Frontal cortex (tissue), 4 donors: ENCODE measurements around the gene FANCD2. TPM values are rescaled to one million over a fixed set of nuclear protein-coding genes. Genes with fewer than 3 reads are reported as not detected.
"Not testable (repeated sequence)": the region's sequence is repeated elsewhere in the genome, so short reads cannot be mapped to it uniquely, and the experiment has no call there.

ENCODE experiments used
- DNase-seq, 2 donors: peaks; one replicate each; pipeline ENCODE4 v3.0.0; 2012; ENCODE audit warnings: low spot score in 2 of 2
- FAIRE-seq: peaks from 2 replicates; lab custom pipeline; 2012; peaks lifted over from hg19 to GRCh38; lab: Jason Lieb, UNC
- total RNA-seq: library from RNA; depleted of rRNA; stranded (reverse); fragments of >200 nt; gene quantifications from one replicate; pipeline ENCODE4 v1.2.3, GENCODE V29; 2014
- donor health status: control.
- donor health status: control.
- donor health status: control.

Gene FANCD2
- total RNA-seq, 1 donor from 2014 or later: 6.1 TPM

DNA sequence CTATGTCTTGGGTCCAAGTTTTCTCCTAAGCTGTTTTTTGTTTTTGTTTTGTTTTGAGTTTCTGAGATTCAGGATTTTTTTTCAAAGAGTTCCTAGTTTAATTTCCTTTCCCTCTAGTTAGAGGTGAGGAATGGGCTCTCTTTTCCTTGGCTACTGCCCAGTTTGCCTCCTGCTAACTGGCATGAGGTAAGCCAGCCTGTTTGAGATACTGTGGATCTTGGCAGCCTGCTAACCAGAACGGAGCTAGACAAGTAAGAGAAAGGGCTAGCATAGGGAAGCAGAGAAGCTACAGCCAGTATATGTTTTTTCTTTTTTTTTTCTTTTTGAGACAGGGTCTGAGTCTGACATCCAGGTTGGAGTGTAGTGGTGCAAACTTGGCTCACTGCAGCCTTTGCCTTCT is 64.5 kb downstream of the FANCD2 start:
- not testable (repeated sequence) for FAIRE-seq, DNase-seq

DNA sequence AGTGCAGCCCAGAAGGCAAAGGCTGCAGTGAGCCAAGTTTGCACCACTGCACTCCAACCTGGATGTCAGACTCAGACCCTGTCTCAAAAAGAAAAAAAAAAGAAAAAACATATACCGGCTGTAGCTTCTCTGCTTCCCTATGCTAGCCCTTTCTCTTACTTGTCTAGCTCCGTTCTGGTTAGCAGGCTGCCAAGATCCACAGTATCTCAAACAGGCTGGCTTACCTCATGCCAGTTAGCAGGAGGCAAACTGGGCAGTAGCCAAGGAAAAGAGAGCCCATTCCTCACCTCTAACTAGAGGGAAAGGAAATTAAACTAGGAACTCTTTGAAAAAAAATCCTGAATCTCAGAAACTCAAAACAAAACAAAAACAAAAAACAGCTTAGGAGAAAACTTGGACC is 65.2 kb downstream of the FANCD2 start:
- not testable (repeated sequence) for DNase-seq, FAIRE-seq

DNA sequence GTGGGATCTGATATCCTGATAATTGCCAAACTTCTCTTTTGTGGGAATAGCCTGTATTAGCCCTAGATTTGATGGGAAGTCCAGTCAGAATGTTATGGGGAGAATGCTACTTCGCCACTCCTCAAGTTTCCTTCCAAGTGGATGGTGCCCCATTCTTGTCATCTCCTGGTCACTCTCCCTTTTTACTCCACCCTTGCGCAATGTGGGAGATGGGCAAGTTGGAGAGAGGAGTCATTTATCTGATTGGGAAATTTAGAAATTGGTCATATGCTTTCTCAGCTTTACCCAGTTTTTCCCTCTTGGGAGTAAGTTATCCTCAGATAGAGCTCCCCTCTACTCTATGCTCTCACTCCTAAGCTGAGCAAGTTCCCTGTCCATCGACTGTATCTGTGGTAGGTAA is 67.4 kb downstream of the FANCD2 start:
- no peak for FAIRE-seq
- no peak for DNase-seq

DNA sequence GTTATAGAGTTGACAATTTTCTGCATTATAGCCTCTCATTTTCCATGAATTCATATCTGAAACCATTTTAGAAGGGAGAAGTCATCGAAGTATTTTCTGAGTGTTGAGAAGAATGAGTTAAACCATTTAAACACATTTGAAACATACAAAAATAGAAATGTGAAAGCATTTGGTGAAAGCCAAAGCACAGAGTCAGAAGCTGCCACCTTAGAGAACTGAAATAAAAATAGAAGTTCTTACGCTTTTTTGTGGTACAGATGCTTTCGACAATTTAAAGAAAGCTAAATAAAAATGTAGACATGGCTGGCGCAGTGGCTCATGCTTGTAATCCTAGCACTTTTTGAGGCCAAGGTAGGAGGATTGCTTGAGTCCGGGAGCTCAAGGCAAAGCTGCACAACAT is 72.8 kb downstream of the FANCD2 start:
- DNase-seq (no peak), FAIRE-seq (no peak)

DNA sequence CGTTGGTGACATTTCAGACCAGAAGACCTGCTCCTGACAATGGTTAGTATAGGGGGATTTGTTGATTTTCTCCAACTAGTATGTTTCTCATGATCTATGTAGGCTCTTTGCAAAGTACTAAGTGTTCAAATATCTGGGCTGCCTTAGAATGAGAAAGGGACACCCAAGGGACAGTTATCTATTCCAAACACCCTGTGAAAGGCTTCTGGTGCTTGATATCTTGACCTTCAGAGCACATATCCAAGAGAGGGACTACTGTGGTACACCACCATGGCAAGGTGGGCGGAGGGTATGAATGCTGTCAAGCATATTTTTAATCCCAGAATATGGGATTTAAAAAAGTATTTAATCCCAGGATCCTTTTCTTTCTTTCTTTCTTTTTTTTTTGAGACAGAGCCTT is 80.7 kb downstream of the FANCD2 start:
- DNase-seq (no peak), FAIRE-seq (no peak)

DNA sequence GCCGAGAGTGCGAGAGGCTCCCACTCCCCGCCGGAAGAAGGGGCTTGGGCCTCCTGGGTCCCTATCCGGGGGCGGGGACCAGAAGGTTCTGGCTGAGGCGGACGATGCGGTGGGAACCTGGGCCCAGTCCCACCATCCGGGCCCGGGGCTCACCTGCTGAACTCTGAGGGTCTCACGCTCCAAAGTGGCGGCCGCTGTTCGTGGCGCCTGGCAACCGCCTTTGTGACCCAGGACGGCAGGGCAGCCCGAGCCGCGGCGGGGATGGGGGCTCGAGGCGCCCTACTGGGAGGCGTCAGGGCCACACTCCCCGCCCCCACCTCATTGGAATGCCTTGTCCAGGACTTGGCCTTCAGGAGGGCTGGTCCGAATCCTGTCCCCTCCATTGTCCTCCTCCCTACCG is 81.9 kb downstream of the FANCD2 start, which contains the start of gene FANCD2OS:
FANCD2OS (minus strand) TSS at position 165 of the 400 bp plus-strand sequence. CDS start 3,481 bp downstream, outside the sequence.
- FAIRE-seq: no peak
- no peak for DNase-seq

DNA sequence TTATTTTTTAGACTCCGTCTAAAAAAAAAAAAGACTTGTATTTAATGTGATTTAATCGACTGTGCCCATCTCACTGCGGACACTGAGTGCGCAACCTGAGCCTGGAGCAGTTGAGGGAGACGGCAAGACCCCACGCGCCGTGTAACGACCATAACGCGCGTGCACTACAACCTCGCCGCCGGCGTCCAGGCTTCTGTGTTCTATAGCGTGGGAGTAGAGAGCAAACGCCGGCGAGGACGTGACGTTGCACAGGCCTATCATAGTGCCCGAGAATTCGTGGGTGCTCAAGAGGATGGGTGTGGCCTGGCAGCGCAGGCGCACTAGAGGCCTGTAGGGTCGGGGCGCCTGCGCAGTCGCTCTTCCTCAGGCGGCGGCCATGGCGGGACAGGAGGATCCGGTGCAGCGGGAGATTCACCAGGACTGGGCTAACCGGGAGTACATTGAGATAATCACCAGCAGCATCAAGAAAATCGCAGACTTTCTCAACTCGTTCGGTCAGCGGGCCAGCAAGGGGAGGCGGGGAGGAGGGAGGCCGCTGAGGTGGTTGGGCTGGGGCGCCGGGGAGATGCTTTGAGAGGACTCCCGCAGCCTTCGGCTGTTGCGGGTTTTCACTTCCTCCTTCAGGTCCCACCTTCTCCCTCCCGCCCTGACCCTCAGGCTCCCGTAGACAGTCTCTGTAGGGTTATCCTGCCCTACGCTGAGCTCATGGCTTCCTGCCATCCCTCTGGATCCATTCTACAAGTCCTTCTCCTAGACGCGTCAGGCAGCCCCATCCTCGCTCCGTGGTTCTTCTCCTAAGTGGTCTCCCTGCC is 89.3 kb downstream of the FANCD2 start, which contains the start of gene BRK1:
BRK1 (plus strand) TSS at position 350 of the 812 bp plus-strand sequence; CDS start at position 377, 27 bp downstream.
- FAIRE-seq (no peak), DNase-seq (peak; percentile 92 to 97)

DNA sequence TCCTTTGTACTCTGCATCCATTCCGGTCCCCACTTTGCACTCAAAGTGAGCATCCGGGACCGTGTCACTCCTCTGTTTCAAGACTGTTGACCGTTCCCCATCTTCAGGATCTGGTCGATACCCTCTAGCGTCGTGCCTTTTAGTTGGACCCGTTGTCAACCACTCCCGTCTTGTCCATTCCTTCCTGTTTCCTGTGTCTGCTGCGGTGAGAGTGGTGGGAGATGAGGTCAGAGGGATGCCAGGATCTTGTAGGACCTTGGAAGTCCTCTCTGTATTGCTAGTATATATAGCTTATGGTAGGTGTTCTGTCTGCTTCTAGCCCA is 89.9 kb downstream of the FANCD2 start:
- DNase-seq: no peak
- no peak for FAIRE-seq

DNA sequence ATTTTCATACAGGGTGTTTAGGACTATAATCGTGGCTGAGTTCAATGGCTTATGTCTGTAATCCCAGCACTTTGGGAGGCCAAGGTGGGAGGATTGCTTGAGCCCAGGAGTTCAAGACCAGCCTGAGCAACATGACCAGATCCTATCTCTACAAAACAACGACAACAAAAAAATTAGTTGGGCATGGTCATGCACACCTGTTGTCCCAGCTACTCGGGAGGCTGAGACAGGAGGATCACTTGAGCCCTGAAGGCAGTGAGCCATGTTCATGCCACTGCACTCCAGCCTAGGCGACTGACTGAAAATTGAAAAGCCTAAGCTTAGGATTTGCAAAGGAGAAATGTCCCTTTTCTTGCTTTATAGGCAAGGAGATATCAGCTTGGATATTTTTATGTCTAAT is 90.7 kb downstream of the FANCD2 start:
- FAIRE-seq: no peak
- no peak for DNase-seq

DNA sequence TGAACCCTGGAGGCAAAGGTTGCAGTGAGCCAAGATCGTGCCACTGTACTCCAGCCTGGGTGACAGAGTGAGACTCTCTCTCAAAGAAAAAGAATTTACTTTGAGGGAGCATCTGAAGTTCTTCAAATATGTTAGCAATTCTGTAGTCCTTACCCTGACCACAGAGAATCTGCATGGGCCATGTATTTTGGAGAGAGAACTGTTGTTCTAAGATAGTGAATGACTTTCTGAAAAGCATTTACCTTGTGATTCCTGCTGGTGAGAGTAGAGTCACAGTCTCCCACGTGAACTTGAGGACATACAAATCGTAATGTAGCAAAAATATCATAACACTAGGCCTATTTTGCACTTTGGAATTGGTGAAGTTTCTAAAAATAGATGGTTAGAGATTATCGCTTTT is 93.1 kb downstream of the FANCD2 start:
- no peak for FAIRE-seq
- DNase-seq: no peak

DNA sequence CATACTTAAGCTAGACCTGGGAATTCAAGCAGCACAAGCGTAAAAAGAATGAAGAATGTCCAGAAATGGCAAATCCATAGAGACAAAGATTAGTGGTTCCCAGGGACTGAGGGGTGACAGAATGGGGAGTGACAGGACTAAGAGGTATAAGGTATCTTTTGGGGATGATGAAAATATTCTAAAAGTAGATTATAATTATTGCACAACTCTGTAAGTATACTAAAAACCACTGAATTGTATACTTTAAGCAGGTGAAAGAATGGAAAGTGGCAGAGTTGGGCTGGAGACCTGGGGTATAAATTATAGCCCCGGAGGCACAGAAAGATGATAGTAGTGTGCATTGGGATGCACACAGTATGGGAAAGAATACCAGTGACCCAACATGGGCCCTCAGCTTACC is 94.8 kb downstream of the FANCD2 start:
- DNase-seq (no peak), FAIRE-seq (no peak)

DNA sequence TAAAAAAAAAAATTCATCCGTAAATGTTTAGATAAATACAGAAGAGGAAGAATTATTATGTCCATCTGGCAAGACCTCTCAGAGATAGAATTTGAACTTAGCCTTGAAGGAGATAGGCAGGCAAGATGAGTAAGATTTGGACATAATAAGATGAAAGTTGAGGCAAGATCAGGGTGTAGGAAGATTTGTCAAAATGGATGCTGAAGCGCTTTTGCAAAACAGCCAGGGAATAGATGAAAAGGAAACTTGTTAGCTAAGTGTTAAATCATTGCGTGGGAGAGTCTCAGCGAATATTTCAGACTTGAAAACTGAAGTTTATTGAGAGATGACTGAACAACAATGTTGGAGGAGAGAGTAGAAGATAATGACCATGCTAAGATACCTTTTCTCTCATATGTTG is 96.5 kb downstream of the FANCD2 start:
- FAIRE-seq (no peak), DNase-seq (no peak)

DNA sequence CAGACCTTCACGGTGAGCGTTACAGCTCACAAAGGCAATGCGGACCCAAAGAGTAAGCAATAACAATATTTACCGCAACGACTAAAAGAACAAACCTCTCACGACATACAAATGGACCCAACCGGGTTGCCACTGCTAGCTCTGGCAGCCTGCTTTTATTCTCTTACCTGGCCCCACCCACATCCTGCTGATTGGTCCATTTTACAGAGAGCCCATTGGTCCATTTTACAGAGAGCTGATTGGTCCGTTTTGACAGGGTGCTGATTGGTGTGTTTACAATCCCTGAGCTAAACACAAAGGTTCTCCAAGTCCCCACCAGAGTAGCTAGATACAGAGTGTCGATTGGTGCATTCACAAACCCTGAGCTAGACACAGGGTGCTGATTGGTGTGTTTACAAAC is 109.6 kb downstream of the FANCD2 start:
- not testable (repeated sequence) for FAIRE-seq, DNase-seq

DNA sequence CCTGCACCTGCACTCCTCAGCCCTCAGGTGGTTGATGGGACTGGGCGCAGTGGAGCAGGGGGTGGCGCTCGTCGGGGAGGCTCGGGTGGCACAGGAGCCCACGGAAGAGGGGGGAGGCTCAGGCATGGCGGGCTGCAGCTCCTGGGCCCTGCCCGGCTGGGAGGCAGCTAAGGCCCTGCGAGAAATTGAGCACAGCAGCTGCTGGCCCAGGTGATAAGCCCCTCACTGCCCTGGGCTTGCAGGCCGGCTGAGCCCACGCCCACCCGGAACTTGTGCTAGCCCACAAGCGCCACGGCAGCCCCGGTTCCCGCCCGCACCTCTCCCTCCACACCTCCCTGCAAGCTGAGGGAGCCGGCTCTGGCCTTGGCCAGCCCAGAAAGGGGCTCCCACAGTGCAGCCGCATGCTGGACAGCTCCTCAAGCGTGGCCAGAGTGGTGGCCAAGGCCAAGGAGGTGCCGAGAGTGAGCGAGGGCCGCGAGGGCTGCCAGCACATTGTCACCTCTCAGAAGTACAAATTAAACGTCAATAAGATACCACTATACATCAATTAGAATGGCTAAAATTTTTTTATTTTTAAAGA is 110.3 kb downstream of the FANCD2 start:
- DNase-seq: no peak
- no peak for FAIRE-seq

DNA sequence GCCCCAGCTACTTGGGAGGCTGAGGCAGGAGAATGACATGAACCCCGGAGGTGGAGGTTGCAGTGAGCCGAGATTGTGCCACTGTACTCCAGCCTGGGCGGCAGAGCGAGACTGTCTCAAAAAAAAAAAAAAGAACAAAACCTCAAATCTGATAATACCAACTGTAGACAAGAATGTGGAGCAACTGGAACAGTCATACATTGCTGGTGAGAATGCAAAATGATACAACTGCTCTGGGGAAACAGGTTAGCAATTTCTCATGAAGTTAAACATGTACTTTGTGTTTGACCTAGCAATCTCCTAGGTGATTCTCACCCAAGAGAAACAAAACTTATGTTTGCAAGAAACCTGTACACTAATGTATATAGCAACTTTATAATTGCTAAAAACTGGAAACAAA is 110.9 kb downstream of the FANCD2 start:
- DNase-seq (no peak), FAIRE-seq (no peak)

DNA sequence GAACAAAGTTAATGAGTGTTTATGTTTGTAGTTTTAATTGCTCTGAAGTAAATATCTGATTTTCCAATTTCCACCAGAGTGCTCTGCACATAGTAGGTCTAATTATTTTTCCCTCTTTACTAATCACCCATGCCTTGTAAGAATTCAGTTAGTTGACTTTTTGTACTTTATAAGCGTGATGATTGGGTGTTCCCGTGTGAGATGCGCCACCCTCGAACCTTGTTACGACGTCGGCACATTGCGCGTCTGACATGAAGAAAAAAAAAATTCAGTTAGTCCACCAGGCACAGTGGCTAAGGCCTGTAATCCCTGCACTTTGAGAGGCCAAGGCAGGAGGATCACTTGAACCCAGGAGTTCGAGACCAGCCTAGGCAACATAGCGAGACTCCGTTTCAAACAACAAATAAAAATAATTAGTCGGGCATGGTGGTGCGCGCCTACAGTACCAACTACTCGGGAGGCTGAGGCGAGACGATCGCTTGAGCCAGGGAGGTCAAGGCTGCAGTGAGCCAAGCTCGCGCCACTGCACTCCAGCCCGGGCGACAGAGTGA is 114.8 kb downstream of the FANCD2 start:
- FAIRE-seq: no peak
- DNase-seq: no peak

DNA sequence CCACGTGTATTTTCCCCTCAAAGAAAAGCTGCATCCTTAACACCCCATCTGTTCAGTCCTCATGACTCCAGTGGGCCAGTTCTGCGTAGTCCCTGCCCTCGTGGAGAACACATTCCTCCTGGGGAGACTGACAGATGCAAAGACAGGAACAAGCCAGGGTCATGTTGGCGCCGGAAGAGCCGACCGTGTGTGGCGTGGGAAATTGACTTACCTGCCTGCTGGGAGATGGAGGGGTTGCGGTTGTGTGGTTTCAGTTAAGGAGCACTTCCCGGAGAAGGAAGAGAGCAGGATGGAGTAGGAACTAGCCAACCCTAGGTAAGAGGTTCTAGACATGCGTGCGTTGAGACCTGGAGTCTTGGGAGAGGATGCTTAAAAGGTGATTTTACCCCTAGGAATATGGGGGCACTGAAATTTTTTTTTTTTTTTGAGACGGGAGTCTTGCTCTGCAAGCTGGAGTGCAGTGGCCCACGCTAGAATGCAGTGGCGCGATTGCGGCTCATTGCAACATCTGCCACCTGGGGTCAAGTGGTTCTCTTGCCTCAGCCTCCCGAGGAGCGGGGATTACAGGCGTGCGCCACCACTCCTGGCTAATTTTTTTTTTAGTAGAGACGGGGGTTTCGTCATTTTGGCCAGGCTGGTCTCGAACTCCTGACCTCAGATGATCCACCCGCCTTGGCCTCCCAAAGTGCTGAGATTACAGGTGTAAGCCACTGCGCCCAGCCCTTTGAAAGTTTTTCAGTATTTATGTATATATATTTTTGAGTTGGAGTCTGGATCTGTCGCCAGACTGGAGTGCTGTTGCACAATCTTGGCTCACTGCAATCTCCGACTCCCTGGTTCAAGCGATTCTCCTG is 116.7 kb downstream of the FANCD2 start:
- FAIRE-seq (no peak), DNase-seq (no peak)

DNA sequence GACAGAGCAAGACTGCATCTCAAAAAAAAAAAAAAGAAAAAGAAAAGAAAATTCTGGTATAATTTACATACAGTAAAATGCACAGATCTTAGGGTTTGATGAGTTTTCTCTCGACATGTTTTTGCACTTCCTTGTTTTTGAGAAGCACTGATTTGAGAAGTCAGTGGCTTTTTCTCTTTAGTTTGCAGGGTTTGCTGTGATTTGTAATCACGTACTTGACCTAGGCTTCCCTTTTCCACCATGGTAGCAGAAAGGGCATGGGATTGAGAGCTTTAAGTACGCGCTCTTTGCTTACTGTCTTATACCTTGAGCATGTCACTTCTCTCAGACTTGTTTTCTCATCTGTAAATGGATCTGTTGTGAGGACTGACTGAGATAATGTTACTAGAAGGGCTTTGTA is 119.4 kb downstream of the FANCD2 start:
- no peak for FAIRE-seq
- DNase-seq: no peak

DNA sequence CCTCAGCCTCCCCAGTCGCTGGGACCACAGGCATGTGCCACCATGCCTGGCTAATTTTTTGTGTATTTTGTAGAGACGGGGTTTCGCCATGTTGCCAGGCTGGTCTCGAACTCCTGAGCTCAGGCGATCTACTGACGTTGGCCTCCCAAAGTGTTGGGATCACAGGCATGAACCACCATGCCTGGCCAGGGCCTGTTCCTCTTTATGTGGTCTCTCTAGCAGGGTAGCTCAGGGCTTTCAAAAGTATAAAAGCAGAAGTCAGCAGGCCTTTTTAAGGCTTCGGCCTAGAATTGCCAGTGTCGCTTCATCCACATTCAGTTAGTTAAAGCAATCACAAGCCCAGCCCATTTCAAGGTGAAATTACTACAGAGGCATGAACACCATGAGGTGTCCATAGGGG is 123.0 kb downstream of the FANCD2 start:
- FAIRE-seq (no peak), DNase-seq (no peak)

DNA sequence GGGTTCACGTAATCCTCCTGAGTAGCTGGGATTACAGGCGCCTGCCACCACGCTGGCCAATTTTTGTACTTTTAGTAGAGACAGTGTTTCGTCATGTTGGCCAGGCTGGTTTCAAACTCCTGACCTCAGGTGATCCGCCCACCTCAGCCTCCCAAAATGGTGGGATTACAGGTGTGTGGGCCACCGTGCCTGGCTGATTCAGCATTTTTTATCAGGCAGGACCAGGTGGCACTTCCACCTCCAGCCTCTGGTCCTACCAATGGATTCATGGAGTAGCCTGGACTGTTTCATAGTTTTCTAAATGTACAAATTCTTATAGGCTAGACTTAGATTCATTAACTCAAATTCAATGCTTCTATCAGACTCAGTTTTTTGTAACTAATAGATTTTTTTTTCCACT is 124.8 kb downstream of the FANCD2 start:
- DNase-seq: no peak
- FAIRE-seq: no peak
